Vagina (tissue), 2 donors: Measurements from ENCODE around the gene INSRR. TPM values are rescaled to one million over a fixed set of nuclear protein-coding genes. Genes with fewer than 3 reads are reported as not detected.
A peak's percentile ranks its signal among the peaks of the same experiment; 100 is the strongest.

ENCODE experiments used
- DNase-seq, 2 donors: peaks; one replicate each; pipeline ENCODE4 v3.0.0-alpha.2; 2017; ENCODE audit errors: extremely low spot score in 2 of 2
- H3K27ac ChIP-seq: fragments of 200-600 bp; sonication (generic); one replicate; pipeline ENCODE4 v1.5.1; 2019
- H3K27me3 ChIP-seq: fragments of 200-600 bp; sonication (generic); one replicate; pipeline ENCODE4 v1.5.1; 2019
- H3K36me3 ChIP-seq, 2 donors: fragments of 200-600 bp; sonication (generic); one replicate each; pipeline ENCODE4 v1.5.1; 2017 to 2019
- H3K4me1 ChIP-seq: fragments of 200-600 bp; sonication (generic); one replicate; pipeline ENCODE4 v1.5.1; 2019
- H3K4me3 ChIP-seq, 2 donors: fragments of 200-600 bp; sonication (generic); 1 replicate in 1 of 2; 2 replicates in 1 of 2; pipeline ENCODE4 v1.5.1; 2016 to 2019
- H3K9me3 ChIP-seq: fragments of 200-600 bp; sonication (generic); one replicate; pipeline ENCODE4 v1.5.1; 2019
- CTCF ChIP-seq, 3 experiments: fragments of 450-650 bp in 2 of 3; fragments of 200-600 bp in 1 of 3; sonication (generic) in 1 of 3; IDR thresholded peaks; one replicate each; pipeline ENCODE4 v1.5.1; 2017 to 2019; ENCODE audit warnings: antibody characterized with exemption in 3 of 3, mild to moderate bottlenecking in 2 of 3, moderate library complexity in 2 of 3
- POLR2A ChIP-seq, 2 donors: fragments of 450-650 bp; IDR thresholded peaks; one replicate each; pipeline ENCODE4 v1.6.1; 2017; ENCODE audit warnings: antibody characterized with exemption in 2 of 2, mild to moderate bottlenecking in 2 of 2, moderate library complexity in 2 of 2
- POLR2AphosphoS5 ChIP-seq, 2 donors: sonication (generic); formaldehyde crosslinking; IDR thresholded peaks; one replicate each; pipeline ENCODE4 v1.9.0; 2017; ENCODE audit warnings: antibody characterized with exemption in 2 of 2, mild to moderate bottlenecking in 2 of 2, low read depth in 1 of 2; ENCODE audit not compliant: insufficient read depth in 1 of 2
- intact Hi-C: fragments of 100-400 bp; cut with DNase I; formaldehyde crosslinking; loops from one replicate; pipeline ENCODE4 v1.15.1; 2023
- total RNA-seq: library from RNA; depleted of rRNA; stranded (reverse); fragments of >200 nt; gene quantifications from one replicate; pipeline ENCODE4 v1.2.3, GENCODE V29; 2016

INSRR gene
- total RNA-seq, 1 donor from 2014 or later, result not detected

GRCh38 chr1:156840186-156840897 lies 18.6 kb downstream of the INSRR start:
- no peak for TF ChIP-seq CTCF (IDR thresholded peaks at IDR 0.05)
- TF ChIP-seq POLR2AphosphoS5 (IDR thresholded peaks at IDR 0.05; ENCODE audit: insufficient read depth in 1 of 2, low read depth in 1 of 2), result no peak
- no peak for TF ChIP-seq POLR2A (IDR thresholded peaks at IDR 0.05)
- peaks cover 5% of the 10 kb centered on the region for H3K4me1 ChIP-seq
- H3K36me3 ChIP-seq, result no peaks in the 10 kb centered on the region
- H3K9me3 ChIP-seq, result no peaks in the 10 kb centered on the region
- no peaks in the 10 kb centered on the region for H3K27me3 ChIP-seq
- H3K27ac ChIP-seq, result no peak overlapping the region
- DNase-seq, result no peak
- intact Hi-C loops, result no loop called here
- no peak overlapping the region for H3K4me3 ChIP-seq

GRCh38 chr1:156839426-156840109 lies 19.3 kb downstream of the INSRR start:
- intact Hi-C loops, result loop anchor here (5.0 kb wide), 1 partner anchor 52 kb away; no protein-coding TSS in a partner anchor
- no peaks in the 10 kb centered on the region for H3K27me3 ChIP-seq
- TF ChIP-seq POLR2A (IDR thresholded peaks at IDR 0.05) (no peak), POLR2AphosphoS5 (IDR thresholded peaks at IDR 0.05; ENCODE audit: insufficient read depth in 1 of 2, low read depth in 1 of 2) (no peak), CTCF (IDR thresholded peaks at IDR 0.05) (no peak)
- DNase-seq, result no peak
- no peaks in the 10 kb centered on the region for H3K4me1 ChIP-seq
- no peaks in the 10 kb centered on the region for H3K9me3 ChIP-seq
- H3K4me3 ChIP-seq, result no peak overlapping the region
- no peaks in the 10 kb centered on the region for H3K36me3 ChIP-seq
- H3K27ac ChIP-seq, result no peak overlapping the region

- no peaks in the 10 kb centered on the region for H3K27me3 ChIP-seq
- no peaks in the 10 kb centered on the region for H3K9me3 ChIP-seq
- no peak for TF ChIP-seq POLR2AphosphoS5 (IDR thresholded peaks at IDR 0.05; ENCODE audit: insufficient read depth in 1 of 2, low read depth in 1 of 2)
- TF ChIP-seq CTCF (IDR thresholded peaks at IDR 0.05), result peak; percentile 47 to 68 (median 63)
- no peaks in the 10 kb centered on the region for H3K36me3 ChIP-seq
- intact Hi-C loops, result loop anchor here (5.0 kb wide), 1 partner anchor 52 kb away; no protein-coding TSS in a partner anchor
- H3K4me1 ChIP-seq, result no peaks in the 10 kb centered on the region
- no peak overlapping the region for H3K4me3 ChIP-seq
- no peak for DNase-seq
- H3K27ac ChIP-seq, result no peak overlapping the region
Observed at GRCh38 chr1:156838972-156839371, 19.9 kb downstream of the INSRR start.

GRCh38 chr1:156836892-156837291 lies 22.0 kb downstream of the INSRR start:
- H3K9me3 ChIP-seq, result no peaks in the 10 kb centered on the region
- H3K27me3 ChIP-seq, result no peaks in the 10 kb centered on the region
- no peak overlapping the region for H3K27ac ChIP-seq
- TF ChIP-seq POLR2A (IDR thresholded peaks at IDR 0.05), result no peak
- TF ChIP-seq CTCF (IDR thresholded peaks at IDR 0.05), result no peak
- TF ChIP-seq POLR2AphosphoS5 (IDR thresholded peaks at IDR 0.05; ENCODE audit: insufficient read depth in 1 of 2, low read depth in 1 of 2), result no peak
- H3K36me3 ChIP-seq, result no peaks in the 10 kb centered on the region
- H3K4me3 ChIP-seq, result no peak overlapping the region
- no peak for DNase-seq
- H3K4me1 ChIP-seq, result no peaks in the 10 kb centered on the region
- intact Hi-C loops, result loop anchor here (5.0 kb wide), 1 partner anchor 50 kb away; no protein-coding TSS in a partner anchor
